Head of caudate nucleus (tissue), 42 donors: Measurements from ENCODE around the gene BSG.
A peak's percentile ranks its signal among the peaks of the same experiment; 100 is the strongest.
"Not testable (repeated sequence)": the region's sequence is repeated elsewhere in the genome, so short reads cannot be mapped to it uniquely, and the experiment has no call there.

ENCODE experiments used
- DNase-seq, 42 donors: peaks; one replicate each; pipeline versions ENCODE4 v3.0.0 to v3.0.0-alpha.2; 2020 to 2021; ENCODE audit warnings: mixed read lengths in 7 of 42
- intact Hi-C: fragments of 100-400 bp; cut with DNase I; formaldehyde crosslinking; loops from one replicate; pipeline ENCODE4 v1.15.0; 2022

BSG gene

GRCh38 chr19:610801-611480 is 38.5 kb downstream of the BSG start:
- intact Hi-C loops, result no loop called here
- peak in 1 of 42 donors; percentile 55 for DNase-seq

- intact Hi-C loops, result no loop called here
- DNase-seq, result no peak
These were observed 39.1 kb downstream of the BSG start for GRCh38 chr19:611481-611868.

DNA sequence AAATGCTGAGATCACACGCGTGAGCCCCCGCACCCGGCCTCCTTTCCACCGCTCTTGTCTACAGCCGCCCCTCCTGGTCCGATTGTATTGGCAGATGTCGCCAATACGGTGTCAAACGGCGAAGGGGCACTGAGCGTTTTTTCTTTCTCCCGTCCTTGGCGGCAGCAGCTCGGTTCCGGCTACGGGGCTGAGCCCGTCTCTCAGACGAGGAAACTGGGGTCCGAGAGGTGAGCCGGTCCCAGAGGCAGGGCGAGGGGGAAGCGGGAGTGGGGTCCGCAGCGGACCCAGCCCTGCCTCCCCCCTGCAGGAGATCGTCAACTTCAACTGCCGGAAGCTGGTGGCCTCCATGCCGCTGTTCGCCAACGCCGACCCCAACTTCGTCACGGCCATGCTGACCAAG is 40.5 kb downstream of the BSG start:
- no peak for DNase-seq
- intact Hi-C loops, result no loop called here

DNA sequence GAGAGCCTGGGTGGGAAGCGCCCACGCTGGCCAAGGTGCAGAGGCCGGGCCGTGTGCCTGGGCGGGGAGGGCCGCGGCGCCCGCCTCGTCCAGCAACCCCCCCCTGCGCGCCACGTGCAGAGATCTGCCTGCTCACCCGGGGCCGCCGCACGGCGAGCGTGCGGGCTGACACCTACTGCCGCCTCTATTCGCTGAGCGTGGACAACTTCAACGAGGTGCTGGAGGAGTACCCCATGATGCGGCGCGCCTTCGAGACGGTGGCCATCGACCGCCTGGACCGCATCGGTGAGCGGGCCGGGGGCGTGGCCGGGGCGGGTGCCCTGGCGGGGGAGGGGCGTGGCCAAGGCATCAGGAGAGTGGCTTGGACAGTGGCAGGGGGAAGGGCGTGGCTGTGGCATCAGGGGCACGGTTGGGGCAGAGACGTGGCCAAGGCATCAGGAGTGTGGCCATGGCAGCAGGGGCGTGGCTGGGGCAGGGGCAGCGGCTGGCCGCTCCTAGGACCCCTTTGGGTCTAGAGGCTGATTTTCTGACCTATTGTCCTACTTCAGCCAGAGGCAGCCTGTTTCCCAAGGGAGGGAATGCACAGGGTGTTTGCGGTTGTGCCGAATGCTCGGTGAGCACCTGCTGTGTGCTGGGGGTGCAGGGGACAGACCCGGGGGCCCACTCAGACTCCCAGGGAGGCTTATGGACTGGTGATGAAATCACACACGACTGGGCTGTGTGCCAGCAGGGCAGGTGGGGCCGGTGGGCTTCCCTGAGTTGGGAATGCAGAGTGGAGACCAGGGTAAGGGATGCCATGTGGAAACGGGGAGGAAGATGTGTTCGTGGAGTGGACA is 41.6 kb downstream of the BSG start:
- intact Hi-C loops, result no loop called here
- no peak for DNase-seq

- peak in 37 of 42 donors; percentile 32 to 85 (median 62) for DNase-seq
- intact Hi-C loops, result no loop called here
These were observed 43.2 kb downstream of the BSG start for GRCh38 chr19:615619-616018.

- no peak for DNase-seq
These were observed 43.8 kb downstream of the BSG start for GRCh38 chr19:616062-616700.

DNA sequence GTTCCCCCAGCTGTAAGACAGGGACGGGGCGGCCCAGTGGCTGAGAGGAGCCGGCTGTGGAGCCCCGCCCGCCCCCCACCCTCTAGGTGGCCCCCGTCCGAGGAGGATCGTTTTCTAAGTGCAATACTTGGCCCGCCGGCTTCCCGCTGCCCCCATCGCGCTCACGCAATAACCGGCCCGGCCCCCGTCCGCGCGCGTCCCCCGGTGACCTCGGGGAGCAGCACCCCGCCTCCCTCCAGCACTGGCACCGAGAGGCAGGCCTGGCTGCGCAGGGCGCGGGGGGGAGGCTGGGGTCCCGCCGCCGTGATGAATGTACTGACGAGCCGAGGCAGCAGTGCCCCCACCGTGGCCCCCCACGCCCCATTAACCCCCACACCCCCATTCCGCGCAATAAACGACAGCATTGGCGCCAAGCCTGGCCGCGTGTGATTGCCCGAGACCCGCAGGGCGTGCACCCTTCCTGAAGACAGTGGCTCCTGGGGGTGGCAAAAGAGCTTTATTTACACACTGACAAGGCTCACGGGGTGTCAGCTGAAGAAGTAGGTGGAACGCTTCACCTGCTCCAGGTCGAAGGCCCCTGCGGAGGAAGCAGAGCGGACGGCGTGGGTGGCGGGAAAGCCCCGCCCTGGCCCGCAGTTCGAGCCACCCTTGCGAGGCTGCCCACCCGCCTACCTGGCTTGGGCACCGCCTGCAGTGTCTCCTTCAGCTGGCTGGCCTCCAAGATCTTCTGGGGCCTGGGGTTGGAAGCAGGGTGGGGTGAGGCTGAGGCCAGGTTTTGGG is 44.5 kb downstream of the BSG start:
- intact Hi-C loops, result no loop called here
- peak in 10 of 42 donors; percentile 17 to 71 (median 56) for DNase-seq

More at GRCh38 chr19:616062-616700, 43.8 kb downstream of the BSG start:
- intact Hi-C loops, result no loop called here

GRCh38 chr19:617551-618246 is 45.3 kb downstream of the BSG start:
- DNase-seq, result peak in 1 of 42 donors; percentile 49
- intact Hi-C loops, result no loop called here

- intact Hi-C loops, result no loop called here
- DNase-seq, result no peak
These were observed 45.8 kb downstream of the BSG start for GRCh38 chr19:618247-618619.

DNA sequence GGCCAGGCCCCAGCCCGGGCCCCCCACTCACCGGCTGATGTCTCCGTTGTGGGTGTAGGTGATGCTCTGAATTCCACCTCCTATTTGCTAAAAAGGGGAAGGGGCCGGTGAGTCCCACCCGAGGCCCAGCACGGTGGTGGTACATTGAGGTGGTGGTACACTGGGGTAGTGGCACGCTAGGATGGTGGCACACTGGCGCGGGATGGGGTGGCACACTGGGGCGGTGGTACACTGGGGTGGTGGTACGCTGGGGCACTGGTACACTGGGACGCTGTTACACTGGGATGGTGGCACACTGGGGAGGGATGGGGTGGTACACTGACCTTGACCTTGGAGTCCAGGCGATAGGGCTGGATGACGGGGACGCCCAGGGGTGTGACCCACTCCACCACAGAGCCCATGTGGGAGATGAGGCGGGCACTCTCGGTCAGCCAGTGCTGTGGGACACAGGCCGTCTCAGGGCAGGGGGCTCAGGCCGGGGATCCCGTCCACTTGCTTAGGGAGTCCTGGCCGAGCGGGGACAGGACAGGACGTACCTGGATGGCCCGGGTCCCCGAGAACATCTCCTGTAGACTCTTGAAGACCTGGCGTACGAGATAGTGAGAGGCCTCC is 46.4 kb downstream of the BSG start:
- DNase-seq, result no peak
- intact Hi-C loops, result no loop called here

GRCh38 chr19:619286-620002 is 47.0 kb downstream of the BSG start:
- peak in 2 of 42 donors; percentile 44 to 54 for DNase-seq
- intact Hi-C loops, result no loop called here

GRCh38 chr19:620166-620862 is 47.9 kb downstream of the BSG start:
- DNase-seq, result no peak
- intact Hi-C loops, result no loop called here

DNA sequence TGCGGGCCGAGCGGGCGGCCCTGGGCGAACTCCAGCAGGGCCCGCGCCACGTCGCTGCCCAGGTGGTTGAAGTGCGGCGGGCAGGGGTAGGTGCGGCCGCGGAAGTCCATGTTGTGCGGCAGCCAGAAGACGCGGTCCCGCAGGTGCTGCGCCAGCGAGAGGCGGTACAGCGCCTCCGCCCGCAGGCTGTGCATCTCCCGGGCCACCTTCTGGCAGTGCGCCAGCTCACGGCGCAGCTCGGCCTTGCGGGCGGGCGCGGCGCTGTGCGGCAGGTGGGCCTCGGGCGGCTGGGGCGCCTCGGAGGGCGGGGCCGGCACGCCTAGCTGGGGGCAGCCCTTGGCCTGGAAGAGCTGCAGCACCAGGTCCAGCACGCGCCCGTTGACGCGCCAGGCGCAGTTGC is 48.8 kb downstream of the BSG start:
- intact Hi-C loops, DNase-seq: not testable (repeated sequence)

DNA sequence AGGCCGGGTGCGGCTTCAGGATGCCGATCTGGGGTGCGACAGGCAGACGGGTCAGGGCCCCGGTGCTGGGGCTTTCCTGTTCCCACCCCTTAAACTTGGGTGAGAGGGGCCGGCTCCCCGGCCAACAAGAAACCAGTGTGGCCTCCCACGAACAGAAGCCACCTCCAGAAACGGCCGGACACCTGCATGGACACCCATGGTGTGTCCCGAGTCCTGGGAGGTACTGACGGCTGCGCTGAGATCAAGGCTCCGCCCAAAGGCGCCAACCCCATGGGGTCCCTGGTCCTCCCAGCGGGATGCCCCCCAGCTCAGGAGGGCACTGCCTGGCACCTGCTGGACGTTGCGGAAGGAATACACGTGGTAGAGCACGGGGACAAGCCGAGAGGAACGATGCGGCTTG is 49.4 kb downstream of the BSG start:
- intact Hi-C loops, result no loop called here
- no peak for DNase-seq

- intact Hi-C loops, result no loop called here
- no peak for DNase-seq
These were observed 50.3 kb downstream of the BSG start for GRCh38 chr19:622666-623065.

DNA sequence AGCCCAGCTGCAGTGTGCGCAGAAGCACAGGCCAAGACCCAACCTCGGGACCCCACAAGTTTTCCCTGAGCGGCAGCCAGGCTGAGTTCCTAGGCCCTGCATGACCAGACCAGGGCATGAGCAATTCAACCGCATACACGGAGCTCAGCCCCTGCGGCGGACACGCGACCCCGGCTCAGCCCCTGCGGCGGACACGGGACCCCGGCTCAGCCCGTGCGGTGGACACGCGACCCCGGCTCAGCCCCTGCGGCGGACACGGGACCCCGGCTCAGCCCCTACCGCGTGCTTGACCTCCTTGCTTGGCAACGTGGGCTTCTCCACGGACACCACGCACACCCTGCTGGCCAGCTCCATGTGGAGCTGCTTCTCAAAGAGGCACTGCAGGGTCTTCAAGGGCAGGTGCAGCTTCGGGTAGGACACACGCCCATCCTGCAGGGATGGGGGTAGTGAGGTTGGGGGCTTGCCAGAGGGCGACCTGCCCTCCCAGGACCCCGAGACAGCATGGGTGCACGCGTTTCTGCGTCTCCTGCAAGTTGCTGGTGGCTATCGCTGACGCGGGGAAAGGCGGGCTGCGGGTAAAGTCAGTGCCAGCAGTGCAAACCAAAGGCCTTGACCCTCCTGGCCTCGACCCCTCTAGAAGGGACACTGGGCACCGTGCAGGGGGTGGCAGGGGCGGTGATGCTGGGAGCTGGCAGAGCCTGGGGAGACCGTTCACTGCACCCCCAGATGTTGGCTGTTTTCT is 51.0 kb downstream of the BSG start:
- intact Hi-C loops, result no loop called here
- DNase-seq, result no peak

GRCh38 chr19:623974-624373 is 51.6 kb downstream of the BSG start:
- intact Hi-C loops, result no loop called here
- DNase-seq, result no peak
